Breast epithelium (tissue), 4 donors: ENCODE data around the gene PTPRN2. TPM values are rescaled to one million over a fixed set of nuclear protein-coding genes. Genes with fewer than 3 reads are reported as not detected.
A peak's percentile ranks its signal among the peaks of the same experiment; 100 is the strongest.

Experiments
- DNase-seq, 2 donors: peaks; one replicate each; pipeline ENCODE4 v3.0.0-alpha.2; 2019; ENCODE audit warnings: low spot score in 2 of 2
- H3K27ac ChIP-seq, 2 donors: fragments of 200-600 bp; sonication (generic) in 1 of 2; one replicate each; pipeline ENCODE4 v1.5.1; 2016 to 2019; ENCODE audit warnings: mild to moderate bottlenecking in 1 of 2
- H3K27me3 ChIP-seq, 2 donors: fragments of 200-600 bp; sonication (generic) in 1 of 2; one replicate each; pipeline versions ENCODE4 v1.5.1 to v1.6.0; 2017 to 2019; ENCODE audit warnings: control low read depth in 1 of 2, mild to moderate bottlenecking in 1 of 2
- H3K36me3 ChIP-seq: fragments of 200-600 bp; one replicate; pipeline ENCODE4 v1.5.1; 2019
- H3K4me1 ChIP-seq, 2 donors: fragments of 200-600 bp; sonication (generic); one replicate each; pipeline ENCODE4 v1.5.1; 2016 to 2019; ENCODE audit warnings: control low read depth in 1 of 2
- H3K4me3 ChIP-seq, 3 donors: fragments of 200-600 bp; sonication (generic); 1 replicate in 2 of 3; 2 replicates in 1 of 3; pipeline ENCODE4 v1.5.1; 2016 to 2019; ENCODE audit warnings: mild to moderate bottlenecking in 3 of 3, moderate library complexity in 2 of 3
- H3K9me3 ChIP-seq, 2 donors: fragments of 200-600 bp; sonication (generic) in 1 of 2; one replicate each; pipeline ENCODE4 v1.5.1; 2016 to 2019; ENCODE audit warnings: control low read depth in 1 of 2
- POLR2A ChIP-seq: fragments of 450-650 bp; IDR thresholded peaks from one replicate; pipeline ENCODE4 v1.6.1; 2016; ENCODE audit warnings: antibody characterized with exemption, mild to moderate bottlenecking, moderate library complexity
- POLR2AphosphoS5 ChIP-seq, 3 donors: sonication (generic); formaldehyde crosslinking; IDR thresholded peaks; one replicate each; pipeline ENCODE4 v1.6.1; 2017; ENCODE audit warnings: antibody characterized with exemption in 3 of 3
- intact Hi-C: fragments of 100-400 bp; cut with DNase I; formaldehyde crosslinking; loops from one replicate; pipeline ENCODE4 v1.15.1; 2023; ENCODE audit warnings: low total_unique reads
- total RNA-seq, 3 donors: library from RNA; depleted of rRNA; stranded (reverse); fragments of >200 nt; gene quantifications; one replicate each; pipeline ENCODE4 v1.1.0, GENCODE V29; 2016
- TF ChIP-seq, protein P1 (sequence below), 3 donors: fragments of 450-650 bp; IDR thresholded peaks; one replicate each; pipeline ENCODE4 v1.5.1; 2016 to 2017; ENCODE audit warnings: antibody characterized with exemption in 3 of 3, mild to moderate bottlenecking in 3 of 3, moderate library complexity in 3 of 3

Gene PTPRN2
- total RNA-seq, 3 donors from 2014 or later, result 1.6 to 2.2 (median 2.2) TPM

DNA sequence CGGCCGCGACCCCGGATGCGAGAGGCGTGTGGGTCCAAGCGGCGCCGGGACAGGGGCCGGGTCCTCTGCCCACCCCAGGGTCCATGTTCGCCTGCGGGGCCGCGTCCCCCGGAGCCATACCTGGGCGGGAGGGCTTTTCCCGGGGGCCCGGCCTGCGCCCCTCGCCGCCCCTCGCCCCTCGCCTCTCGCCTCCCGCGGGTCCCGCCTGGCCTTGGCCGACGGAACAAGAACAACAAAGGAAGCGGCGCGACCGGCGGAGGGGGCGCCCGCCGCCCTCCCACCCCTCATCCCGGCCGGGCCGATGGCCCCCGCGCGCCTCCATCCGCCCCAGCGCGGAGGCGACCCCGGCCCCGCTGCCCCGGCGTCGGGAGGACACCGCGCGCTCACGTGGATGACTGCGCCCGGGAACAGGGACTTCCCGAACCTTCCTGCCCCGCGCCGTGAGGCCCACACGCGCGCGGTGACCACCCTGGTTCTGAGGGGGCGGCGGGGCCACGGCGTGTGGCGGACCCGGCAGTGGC, 902.7 kb downstream of the PTPRN2 start:
- Histone ChIP-seq H3K4me1 (peaks cover 0 to under 1% of the 10 kb centered on the region in 2 donors), H3K36me3 (no peaks in the 10 kb centered on the region), H3K4me3 (peak overlapping the region in 2 of 3 donors; percentile 38 to 58), H3K9me3 (no peaks in the 10 kb centered on the region), H3K27me3 (peaks cover 7 to 82% of the 10 kb centered on the region in 2 donors), H3K27ac (no peak overlapping the region)
- TF ChIP-seq POLR2AphosphoS5 (IDR thresholded peaks at IDR 0.05) (no peak), POLR2A (no peak)
- TF ChIP-seq, protein P1, sequence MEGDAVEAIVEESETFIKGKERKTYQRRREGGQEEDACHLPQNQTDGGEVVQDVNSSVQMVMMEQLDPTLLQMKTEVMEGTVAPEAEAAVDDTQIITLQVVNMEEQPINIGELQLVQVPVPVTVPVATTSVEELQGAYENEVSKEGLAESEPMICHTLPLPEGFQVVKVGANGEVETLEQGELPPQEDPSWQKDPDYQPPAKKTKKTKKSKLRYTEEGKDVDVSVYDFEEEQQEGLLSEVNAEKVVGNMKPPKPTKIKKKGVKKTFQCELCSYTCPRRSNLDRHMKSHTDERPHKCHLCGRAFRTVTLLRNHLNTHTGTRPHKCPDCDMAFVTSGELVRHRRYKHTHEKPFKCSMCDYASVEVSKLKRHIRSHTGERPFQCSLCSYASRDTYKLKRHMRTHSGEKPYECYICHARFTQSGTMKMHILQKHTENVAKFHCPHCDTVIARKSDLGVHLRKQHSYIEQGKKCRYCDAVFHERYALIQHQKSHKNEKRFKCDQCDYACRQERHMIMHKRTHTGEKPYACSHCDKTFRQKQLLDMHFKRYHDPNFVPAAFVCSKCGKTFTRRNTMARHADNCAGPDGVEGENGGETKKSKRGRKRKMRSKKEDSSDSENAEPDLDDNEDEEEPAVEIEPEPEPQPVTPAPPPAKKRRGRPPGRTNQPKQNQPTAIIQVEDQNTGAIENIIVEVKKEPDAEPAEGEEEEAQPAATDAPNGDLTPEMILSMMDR (IDR thresholded peaks at IDR 0.05), result no peak
- DNase-seq, result no peak
- intact Hi-C loops, result no loop called here

DNA sequence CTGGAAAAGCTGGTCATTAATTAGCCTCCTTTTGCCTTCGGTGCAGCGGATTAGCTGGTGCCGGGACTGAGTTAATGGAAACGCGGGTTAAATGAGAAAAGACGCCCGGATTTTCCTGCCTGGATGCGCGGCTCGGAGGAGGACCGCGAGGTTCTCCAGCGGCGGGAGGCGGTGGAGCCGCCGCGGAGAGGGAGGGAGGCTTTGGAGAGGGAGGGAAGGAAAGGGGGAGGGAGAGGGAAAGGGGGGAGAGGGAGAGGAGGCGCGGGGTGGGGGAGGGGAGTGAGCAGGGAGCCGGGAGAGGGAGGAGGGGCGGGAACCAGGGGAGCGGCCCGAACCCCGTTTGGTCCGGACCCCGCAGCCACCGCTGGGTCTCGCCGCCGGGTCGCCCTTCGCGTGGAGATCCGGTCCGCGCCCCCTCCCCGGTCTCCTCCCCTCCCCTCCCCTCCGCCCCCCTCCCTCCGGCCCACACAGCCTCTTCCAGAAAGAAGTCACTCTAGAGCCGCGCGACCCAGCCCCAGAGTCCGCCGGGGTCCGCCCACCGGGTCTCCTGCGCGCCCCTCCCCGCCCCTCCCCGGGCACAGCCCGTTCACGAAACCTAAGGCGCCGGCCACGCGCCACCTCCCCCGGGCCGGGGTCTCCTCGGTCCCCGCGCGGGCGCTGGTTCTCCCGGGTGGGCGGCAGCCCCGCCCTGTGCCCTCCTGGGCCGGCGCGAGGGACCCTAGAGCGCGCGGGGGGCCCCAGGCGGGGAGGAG, 903.3 kb downstream of the PTPRN2 start:
- no peak for TF ChIP-seq POLR2A
- TF ChIP-seq, protein P1 (IDR thresholded peaks at IDR 0.05), result no peak
- TF ChIP-seq POLR2AphosphoS5 (IDR thresholded peaks at IDR 0.05), result no peak
- H3K27me3 ChIP-seq, result peaks cover 7 to 76% of the 10 kb centered on the region in 2 donors
- H3K4me1 ChIP-seq, result no peaks in the 10 kb centered on the region
- no peaks in the 10 kb centered on the region for H3K9me3 ChIP-seq
- peak overlapping the region in 2 of 3 donors; percentile 38 to 58 for H3K4me3 ChIP-seq
- H3K36me3 ChIP-seq, result no peaks in the 10 kb centered on the region
- no peak for DNase-seq
- no peak overlapping the region for H3K27ac ChIP-seq
- intact Hi-C loops, result no loop called here

DNA sequence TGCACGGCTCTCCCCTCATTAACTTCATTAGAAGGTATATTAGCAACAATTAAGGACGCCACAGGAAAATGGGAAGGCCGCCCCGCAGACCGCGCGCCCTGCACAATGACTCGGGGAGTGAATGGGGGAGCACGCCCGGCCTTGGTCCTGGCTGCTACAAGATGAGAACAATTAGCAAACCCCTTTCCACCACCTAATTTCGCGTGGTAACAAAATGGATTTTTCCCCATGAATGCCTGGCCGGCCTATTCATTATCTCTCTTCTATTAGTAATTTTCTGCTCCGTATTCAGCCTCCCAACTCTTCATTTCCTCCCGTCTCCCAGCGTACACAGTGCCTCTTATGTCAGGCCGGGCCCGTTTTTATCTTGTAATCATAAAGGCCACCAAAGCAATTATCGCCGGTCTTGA, 903.9 kb downstream of the PTPRN2 start:
- intact Hi-C loops, result no loop called here
- TF ChIP-seq POLR2A (no peak), POLR2AphosphoS5 (IDR thresholded peaks at IDR 0.05) (no peak)
- TF ChIP-seq, protein P1 (IDR thresholded peaks at IDR 0.05), result no peak
- Histone ChIP-seq H3K9me3 (no peaks in the 10 kb centered on the region), H3K27me3 (peaks cover 7 to 70% of the 10 kb centered on the region in 2 donors), H3K4me3 (peak overlapping the region in 2 of 3 donors; percentile 38 to 58), H3K4me1 (no peaks in the 10 kb centered on the region), H3K36me3 (no peaks in the 10 kb centered on the region), H3K27ac (no peak overlapping the region)
- DNase-seq, result no peak

DNA sequence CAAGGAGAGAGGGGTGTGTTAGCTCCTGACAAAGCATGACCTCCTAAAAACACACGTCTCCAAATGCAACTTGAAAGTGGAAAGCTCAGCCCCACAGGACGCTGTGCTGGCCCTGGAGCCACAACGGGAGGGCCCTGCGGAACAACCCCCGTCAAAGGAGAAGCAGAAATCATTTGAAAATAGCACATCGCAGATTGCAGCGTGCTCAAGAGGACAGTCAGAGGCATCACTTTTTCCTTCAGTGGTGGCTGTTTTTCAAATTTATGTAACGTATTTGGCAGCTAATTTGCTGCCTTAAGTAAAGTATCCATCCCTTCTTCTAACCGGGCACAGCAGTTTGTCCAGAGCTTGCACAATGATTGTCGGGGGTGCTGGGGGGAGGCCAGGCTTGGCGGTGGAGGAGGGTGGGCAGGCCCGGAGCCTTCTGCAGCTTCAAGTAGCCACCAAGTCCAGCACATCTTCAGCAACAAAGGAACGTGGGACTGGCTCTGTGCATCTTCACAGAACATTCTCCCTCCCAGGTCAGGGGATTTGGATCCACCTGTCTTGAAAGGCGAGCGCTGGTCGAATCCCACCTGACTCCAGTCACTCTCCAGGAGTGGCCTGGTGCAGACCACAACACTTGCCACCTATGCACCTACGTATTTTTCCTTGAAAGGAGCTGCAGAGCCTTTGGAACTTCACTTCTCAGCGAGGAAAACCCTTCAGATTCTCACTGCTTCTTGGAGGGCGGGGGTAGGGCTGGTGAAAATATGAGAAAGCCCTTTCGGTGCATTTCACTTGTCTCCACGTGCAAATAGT, 904.5 kb downstream of the PTPRN2 start:
- Histone ChIP-seq H3K9me3 (no peaks in the 10 kb centered on the region), H3K27ac (no peak overlapping the region), H3K4me3 (no peak overlapping the region), H3K36me3 (no peaks in the 10 kb centered on the region), H3K4me1 (no peaks in the 10 kb centered on the region), H3K27me3 (peaks cover 7 to 69% of the 10 kb centered on the region in 2 donors)
- TF ChIP-seq, protein P1 (IDR thresholded peaks at IDR 0.05), result no peak
- TF ChIP-seq POLR2A, result no peak
- DNase-seq, result no peak
- intact Hi-C loops, result no loop called here
